ENCODE results near the gene CLASP1.
A peak's percentile ranks its signal among the peaks of the same experiment; 100 is the strongest.
"Not testable (repeated sequence)": the region's sequence is repeated elsewhere in the genome, so short reads cannot be mapped to it uniquely, and the experiment has no call there.

Gene CLASP1

DNA sequence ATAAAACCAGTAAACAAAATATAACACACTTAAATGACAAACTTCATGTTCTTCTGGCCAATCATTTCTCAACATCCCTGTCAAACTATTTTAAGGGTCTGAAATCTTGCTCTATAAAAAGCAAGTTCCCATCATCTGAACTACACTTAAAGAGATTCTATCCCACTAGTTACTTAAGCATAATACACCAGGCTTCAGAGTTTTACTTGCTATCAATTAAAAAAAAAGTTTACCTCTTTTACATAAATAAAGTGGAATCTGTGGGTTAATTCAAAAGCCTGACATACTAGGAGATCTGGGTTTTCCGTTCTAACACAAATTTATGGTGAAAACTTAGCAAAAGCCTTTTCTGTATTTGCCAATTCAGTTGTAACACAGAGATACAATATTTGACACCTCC is 1.9 kb downstream of the CLASP1 start:
- DNase-seq (ENCODE audit: low read depth, low spot score): no peak
- peak overlapping the region; percentile 88; the same call in 1 of the 2 replicates for H3K4me3 ChIP-seq (ENCODE audit: low read depth, low read length)
- CTCF ChIA-PET: interaction anchor here (1.4 to 1.5 kb wide), 2 partner anchors 12 to 75 kb away, joined by 3 to 4 read pairs; no protein-coding TSS in a partner anchor
- no peak for TF ChIP-seq CTCF (IDR thresholded peaks at IDR 0.05; ENCODE audit: insufficient read depth, low read length, missing control alignments)
- POLR2A ChIA-PET: interaction anchor here (0.9 to 4.8 kb wide), 2 partner anchors 76 to 116 kb away, joined by 4 to 55 read pairs; partner anchors contain the start of gene RNU4ATAC

GRCh38 chr2:121644715-121645114 is 4.5 kb downstream of the CLASP1 start:
- POLR2A ChIA-PET: no interaction called here
- TF ChIP-seq CTCF (IDR thresholded peaks at IDR 0.05; ENCODE audit: insufficient read depth, low read length, missing control alignments): no peak
- CTCF ChIA-PET: no interaction called here

DNA sequence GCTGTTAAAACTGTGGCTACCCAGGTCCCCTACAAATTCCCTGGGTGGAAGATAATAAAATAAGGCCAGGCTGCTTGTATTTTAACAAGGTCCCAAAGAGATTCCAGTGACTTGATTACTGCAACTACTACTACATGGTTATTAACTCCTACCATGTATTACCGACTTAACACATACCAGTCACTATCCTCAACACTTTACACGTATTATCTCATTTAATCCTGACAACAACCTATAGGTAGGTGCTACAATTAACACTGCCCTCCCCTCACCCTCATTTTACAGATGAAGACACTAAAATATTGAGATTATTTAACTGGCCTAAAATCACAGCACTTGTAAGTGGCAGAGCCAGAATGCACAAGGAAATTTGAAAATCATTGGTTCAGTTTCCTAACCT is 5.4 kb downstream of the CLASP1 start:
- no peak for DNase-seq (ENCODE audit: low read depth, low spot score)
- TF ChIP-seq CTCF (IDR thresholded peaks at IDR 0.05; ENCODE audit: insufficient read depth, low read length, missing control alignments): no peak
- H3K4me3 ChIP-seq (ENCODE audit: low read depth, low read length): no peak overlapping the region
- ChIA-PET CTCF (no interaction called here), POLR2A (no interaction called here)

More at GRCh38 chr2:121644715-121645114, 4.5 kb downstream of the CLASP1 start:
- no peak overlapping the region for H3K4me3 ChIP-seq (ENCODE audit: low read depth, low read length)
- no peak for DNase-seq (ENCODE audit: low read depth, low spot score)

DNA sequence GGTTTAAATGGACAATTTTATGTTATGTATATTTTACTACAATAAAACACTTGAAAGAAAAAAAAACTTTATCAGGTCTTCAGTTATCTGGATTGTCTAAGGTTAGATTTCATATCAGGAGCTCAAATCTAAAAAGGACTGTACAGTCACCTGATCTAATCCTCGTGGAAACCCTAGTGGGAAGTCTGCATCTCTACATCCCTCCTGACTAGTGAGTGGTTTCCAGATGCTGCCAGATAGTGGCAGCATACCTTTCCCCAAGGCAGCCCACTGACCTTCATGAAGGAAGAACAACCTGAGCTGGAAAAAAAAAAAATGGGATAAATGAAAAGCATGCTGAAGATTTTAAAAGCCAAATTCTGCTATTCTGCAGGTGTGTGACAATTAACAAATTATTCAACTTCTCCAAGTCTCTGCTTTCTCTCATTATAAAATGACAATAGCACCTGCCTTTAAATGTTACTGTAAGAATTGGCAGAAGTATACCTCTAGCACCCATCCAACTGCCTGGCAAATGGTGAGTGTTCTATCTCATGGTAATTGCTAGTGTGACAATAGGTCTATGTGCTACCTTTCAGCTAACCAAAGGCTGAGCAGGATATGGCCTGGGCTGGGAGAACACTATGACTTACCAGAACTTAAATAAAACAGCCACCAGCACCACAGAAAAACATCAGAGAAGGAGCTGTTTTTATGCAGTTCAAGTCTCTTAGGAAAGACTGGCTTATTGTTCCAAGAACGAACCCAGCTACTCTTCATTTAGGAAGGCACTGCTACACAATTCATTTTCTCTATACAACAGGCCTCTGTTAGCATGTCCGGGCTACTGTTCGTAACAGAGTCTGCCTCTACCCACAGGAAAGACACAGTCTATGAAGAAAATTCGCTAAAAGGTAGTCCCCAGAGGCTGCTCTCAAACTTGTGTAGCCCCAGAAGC is 8.6 kb downstream of the CLASP1 start:
- no peak for TF ChIP-seq CTCF (IDR thresholded peaks at IDR 0.05; ENCODE audit: insufficient read depth, low read length, missing control alignments)
- POLR2A ChIA-PET: interaction anchor here (0.5 kb wide), 1 partner anchor 14 kb away, joined by 3 read pairs; no protein-coding TSS in a partner anchor
- no peak overlapping the region for H3K4me3 ChIP-seq (ENCODE audit: low read depth, low read length)
- CTCF ChIA-PET: no interaction called here
- DNase-seq (ENCODE audit: low read depth, low spot score): no peak

DNA sequence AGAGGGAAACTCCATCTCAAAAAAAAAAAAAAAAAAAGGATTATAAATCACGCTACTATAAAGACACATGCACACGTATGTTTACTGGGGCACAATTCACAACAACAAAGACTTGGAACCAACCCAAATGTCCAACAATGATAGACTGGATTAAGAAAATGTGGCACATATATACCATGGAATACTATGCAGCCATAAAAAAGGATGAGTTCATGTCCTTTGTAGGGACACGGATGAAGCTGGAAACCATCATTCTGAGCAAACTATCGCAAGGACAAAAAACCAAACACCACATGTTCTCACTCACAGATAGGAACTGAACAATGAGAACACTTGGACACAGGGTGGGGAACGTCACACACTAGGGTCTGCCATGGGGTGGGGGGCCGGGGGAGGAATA is 9.4 kb downstream of the CLASP1 start:
- H3K4me3 ChIP-seq (ENCODE audit: low read depth, low read length); DNase-seq (ENCODE audit: low read depth, low spot score); CTCF ChIA-PET; POLR2A ChIA-PET: not testable (repeated sequence)

DNA sequence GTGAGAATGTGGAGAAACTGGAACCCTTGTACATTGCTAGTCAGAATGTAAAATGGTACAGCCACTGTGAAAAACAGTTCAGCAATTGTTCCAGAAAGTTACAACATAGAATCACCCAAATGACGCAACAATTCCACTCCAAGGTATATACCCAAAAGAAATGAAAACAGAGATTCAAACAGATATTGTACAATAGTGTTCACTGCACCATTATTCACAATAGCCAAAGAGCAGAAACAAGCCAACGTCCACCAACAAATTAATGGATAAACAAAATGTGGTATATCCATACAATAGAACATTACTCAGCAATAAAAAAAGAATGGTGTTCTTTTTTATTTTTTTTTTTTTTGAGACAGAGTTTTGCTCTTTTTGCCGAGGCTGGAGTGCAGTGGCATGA is 10.9 kb downstream of the CLASP1 start:
- ChIA-PET CTCF (no interaction called here), POLR2A (no interaction called here)
- no peak overlapping the region for H3K4me3 ChIP-seq (ENCODE audit: low read depth, low read length)
- TF ChIP-seq CTCF (IDR thresholded peaks at IDR 0.05; ENCODE audit: insufficient read depth, low read length, missing control alignments): no peak
- DNase-seq (ENCODE audit: low read depth, low spot score): no peak
